ENCODE measurements around the gene IGSF21.

IGSF21 gene

GRCh38 chr1:18419113-18419844, 311.7 kb downstream of the IGSF21 start:
- DNase-seq (ENCODE audit: low read depth in 3 of 3), result no peak

GRCh38 chr1:18419845-18420184, 312.2 kb downstream of the IGSF21 start:
- DNase-seq (ENCODE audit: low read depth in 3 of 3), result no peak

- no peak for DNase-seq (ENCODE audit: low read depth in 3 of 3)
Measured at GRCh38 chr1:18422076-18422777, 314.6 kb downstream of the IGSF21 start.

GRCh38 chr1:18422954-18423353, 315.4 kb downstream of the IGSF21 start:
- no peak for DNase-seq (ENCODE audit: low read depth in 3 of 3)

- DNase-seq (ENCODE audit: low read depth in 3 of 3), result no peak
Measured at GRCh38 chr1:18426580-18426979, 319.0 kb downstream of the IGSF21 start.
